Esophagus squamous epithelium (tissue), 4 donors: ENCODE data around the gene HSPA12A.

ENCODE experiments used
- POLR2A ChIP-seq, 4 donors: fragments of 450-650 bp; IDR thresholded peaks; one replicate each; pipeline ENCODE4 v1.6.1; 2017; ENCODE audit warnings: antibody characterized with exemption in 4 of 4, mild to moderate bottlenecking in 4 of 4, moderate library complexity in 3 of 4
- TF ChIP-seq, protein P1 (sequence below), 6 experiments: fragments of 450-650 bp in 4 of 6; fragments of 200-600 bp in 2 of 6; sonication (generic) in 2 of 6; IDR thresholded peaks; one replicate each; pipeline ENCODE4 v1.5.1; 2016 to 2019; ENCODE audit warnings: antibody characterized with exemption in 6 of 6, mild to moderate bottlenecking in 4 of 6, moderate library complexity in 4 of 6

DNA sequence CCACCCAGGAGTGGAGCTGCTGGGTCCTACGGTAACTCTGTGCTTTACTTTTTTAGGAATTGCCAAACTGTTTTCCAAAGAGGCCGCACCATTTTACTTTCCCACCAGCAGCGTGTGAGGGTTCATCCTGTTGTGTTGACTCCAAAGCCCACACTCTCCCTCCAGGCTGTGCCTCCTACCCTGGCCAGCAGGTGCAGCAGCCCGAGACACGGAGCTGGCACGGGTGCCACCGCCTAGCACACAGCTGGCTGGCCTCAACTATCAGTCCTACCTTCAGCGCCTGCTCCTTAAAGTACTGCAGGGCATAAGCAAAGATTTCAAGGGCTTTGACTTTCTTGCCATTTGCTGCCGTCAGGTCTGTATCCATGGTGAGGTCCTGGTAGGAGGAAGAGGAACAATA lies 44.0 kb downstream of the HSPA12A start:
- TF ChIP-seq, protein P1, sequence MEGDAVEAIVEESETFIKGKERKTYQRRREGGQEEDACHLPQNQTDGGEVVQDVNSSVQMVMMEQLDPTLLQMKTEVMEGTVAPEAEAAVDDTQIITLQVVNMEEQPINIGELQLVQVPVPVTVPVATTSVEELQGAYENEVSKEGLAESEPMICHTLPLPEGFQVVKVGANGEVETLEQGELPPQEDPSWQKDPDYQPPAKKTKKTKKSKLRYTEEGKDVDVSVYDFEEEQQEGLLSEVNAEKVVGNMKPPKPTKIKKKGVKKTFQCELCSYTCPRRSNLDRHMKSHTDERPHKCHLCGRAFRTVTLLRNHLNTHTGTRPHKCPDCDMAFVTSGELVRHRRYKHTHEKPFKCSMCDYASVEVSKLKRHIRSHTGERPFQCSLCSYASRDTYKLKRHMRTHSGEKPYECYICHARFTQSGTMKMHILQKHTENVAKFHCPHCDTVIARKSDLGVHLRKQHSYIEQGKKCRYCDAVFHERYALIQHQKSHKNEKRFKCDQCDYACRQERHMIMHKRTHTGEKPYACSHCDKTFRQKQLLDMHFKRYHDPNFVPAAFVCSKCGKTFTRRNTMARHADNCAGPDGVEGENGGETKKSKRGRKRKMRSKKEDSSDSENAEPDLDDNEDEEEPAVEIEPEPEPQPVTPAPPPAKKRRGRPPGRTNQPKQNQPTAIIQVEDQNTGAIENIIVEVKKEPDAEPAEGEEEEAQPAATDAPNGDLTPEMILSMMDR (IDR thresholded peaks at IDR 0.05), result no peak
- TF ChIP-seq POLR2A (IDR thresholded peaks at IDR 0.05), result no peak
